ENCODE results near the gene MGAT4B.

Gene MGAT4B

GRCh38 chr5:179827680-179828079, 21.0 kb upstream of the MGAT4B start:
- in situ Hi-C loops (cut with MboI; ENCODE audit: low sequenced_read_pairs), result no loop called here

DNA sequence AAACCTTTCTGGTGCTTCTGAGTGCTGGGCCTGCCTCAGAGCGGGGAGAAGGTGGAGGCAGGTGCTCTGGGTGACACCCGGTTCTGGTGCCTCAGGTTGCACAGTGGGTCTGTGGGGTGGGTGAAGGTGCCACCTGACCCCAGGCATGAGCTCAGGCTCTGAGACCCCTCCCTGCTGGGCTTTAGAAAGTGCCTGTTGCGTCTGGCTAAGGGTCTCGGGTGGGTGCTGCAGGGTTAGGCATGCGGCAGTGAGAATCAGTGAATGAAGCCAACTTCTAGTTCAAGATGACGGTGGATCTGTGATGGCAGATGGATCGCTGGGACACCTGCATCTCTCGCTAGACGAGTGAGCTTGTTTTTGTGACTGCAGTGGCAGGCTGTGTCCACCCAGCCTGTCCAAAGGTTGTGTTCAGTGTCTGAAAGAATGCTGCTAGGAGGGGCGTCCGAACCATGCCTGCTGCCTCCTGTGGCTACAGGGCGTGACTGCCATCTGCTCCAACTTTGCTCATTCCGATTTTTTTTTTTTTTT, 19.1 kb upstream of the MGAT4B start:
- in situ Hi-C loops (cut with MboI; ENCODE audit: low sequenced_read_pairs), result no loop called here

GRCh38 chr5:179824745-179825112, 18.1 kb upstream of the MGAT4B start:
- in situ Hi-C loops (cut with MboI; ENCODE audit: low sequenced_read_pairs), result loop anchor here (25.0 kb wide), 1 partner anchor 263 kb away; no protein-coding TSS in a partner anchor

DNA sequence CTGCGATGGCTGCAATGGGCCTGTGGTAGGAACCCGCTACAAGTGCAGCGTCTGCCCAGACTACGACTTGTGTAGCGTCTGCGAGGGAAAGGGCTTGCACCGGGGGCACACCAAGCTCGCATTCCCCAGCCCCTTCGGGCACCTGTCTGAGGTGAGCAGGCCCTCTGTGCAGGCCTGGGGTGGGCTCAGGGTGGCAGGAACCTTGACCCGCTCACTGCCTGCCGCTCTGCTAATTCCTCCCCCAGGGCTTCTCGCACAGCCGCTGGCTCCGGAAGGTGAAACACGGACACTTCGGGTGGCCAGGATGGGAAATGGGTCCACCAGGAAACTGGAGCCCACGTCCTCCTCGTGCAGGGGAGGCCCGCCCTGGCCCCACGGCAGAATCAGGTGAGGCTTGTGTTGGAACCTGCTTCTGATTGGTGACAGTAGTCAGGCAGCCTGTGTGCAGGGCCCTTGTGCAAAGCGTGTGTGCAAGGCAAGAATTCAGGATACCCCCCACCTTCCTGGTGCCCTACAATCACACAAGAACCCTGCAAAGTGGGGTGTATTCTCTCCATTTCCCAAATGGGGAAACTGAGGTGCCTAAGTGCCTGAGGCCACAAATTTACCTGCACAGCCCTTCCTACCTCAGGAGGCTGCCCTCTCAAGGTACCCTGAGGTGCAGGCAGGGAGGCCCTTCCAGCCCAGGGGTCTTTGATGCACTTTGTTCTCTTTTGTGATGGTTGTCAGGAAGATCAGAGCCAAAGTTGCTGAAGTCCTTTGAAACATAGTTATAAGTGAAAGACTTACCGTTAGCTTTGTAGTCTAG, 17.5 kb upstream of the MGAT4B start:
- in situ Hi-C loops (cut with MboI; ENCODE audit: low sequenced_read_pairs), result loop anchor here (25.0 kb wide), 1 partner anchor 263 kb away; no protein-coding TSS in a partner anchor

DNA sequence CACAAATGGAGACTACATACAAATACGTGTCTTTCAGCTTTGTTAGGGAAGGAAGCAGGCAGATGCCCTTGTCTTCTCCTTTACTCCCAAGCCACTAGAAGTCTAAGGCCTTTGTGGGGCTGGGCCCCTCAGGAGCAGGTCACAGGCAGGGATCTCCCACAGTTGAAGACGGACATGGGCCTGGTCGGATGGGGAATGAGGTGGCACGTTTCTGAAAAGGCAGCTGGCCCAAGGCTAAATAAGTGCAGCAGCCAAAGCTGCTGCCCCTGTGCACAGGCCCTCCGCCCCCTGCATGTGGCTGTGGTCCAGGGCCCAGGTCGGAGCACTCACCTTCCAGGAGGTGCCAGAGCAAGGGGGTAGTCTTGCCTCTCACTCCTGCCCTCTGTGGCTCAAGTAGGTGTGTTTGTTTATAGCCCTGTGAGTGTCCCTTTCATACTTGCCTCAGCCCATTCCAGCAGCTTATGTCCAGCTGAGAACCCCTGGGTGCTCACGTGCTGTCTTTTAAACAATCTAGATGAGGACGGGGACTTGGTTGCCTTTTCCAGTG, 15.9 kb upstream of the MGAT4B start:
- in situ Hi-C loops (cut with MboI; ENCODE audit: low sequenced_read_pairs), result loop anchor here (25.0 kb wide), 1 partner anchor 265 kb away; no protein-coding TSS in a partner anchor

- in situ Hi-C loops (cut with MboI; ENCODE audit: low sequenced_read_pairs), result loop anchor here (25.0 kb wide), 1 partner anchor 265 kb away; no protein-coding TSS in a partner anchor
These were observed 15.4 kb upstream of the MGAT4B start for GRCh38 chr5:179822059-179822432.

DNA sequence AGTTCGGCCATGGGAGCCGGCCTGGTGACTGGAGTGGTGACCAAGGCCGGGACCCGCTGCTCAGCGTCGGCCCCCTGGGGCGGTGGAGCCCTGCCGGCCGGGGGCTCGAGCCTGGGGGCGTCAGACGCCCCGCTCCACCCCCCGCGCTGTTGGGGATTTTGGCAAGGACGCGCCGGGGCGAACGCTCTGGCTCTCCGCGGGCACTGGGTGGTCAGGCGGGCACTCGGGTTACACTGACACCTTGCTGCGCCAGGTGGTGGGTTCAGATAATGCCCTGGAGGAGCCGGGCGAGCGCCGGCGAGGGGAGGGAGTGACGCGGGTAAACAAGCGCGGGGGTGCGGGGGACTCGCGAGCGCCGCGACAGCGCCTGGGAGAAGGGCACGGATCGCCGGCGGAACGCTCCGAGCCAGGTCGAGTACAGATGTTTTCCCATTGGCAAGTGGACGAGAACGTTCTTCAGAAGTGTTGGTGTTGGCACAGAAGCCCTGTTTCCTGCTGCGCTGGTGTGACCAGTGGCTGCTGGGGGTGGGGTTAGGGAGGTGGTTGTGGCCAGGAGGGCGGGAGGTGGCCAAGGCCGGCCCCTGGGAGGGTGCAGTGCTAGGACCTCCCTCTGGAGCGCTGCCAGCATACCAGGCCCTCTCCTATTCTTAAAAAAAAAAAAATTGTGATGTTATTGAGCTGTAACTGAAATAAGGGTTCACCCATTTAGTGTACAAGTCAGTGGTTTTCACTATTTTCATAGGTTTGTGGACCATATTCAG, 14.8 kb upstream of the MGAT4B start:
- in situ Hi-C loops (cut with MboI; ENCODE audit: low sequenced_read_pairs), result loop anchor here (25.0 kb wide), 1 partner anchor 266 kb away; no protein-coding TSS in a partner anchor

GRCh38 chr5:179820483-179821297, 14.0 kb upstream of the MGAT4B start, which contains the start of gene SQSTM1:
TSS of gene SQSTM1 (plus strand) at chr5:179820905. CDS start at chr5:179820937, 32 bp downstream.
- in situ Hi-C loops (cut with MboI; ENCODE audit: low sequenced_read_pairs), result loop anchor here (25.0 kb wide), 1 partner anchor 267 kb away; no protein-coding TSS in a partner anchor

DNA sequence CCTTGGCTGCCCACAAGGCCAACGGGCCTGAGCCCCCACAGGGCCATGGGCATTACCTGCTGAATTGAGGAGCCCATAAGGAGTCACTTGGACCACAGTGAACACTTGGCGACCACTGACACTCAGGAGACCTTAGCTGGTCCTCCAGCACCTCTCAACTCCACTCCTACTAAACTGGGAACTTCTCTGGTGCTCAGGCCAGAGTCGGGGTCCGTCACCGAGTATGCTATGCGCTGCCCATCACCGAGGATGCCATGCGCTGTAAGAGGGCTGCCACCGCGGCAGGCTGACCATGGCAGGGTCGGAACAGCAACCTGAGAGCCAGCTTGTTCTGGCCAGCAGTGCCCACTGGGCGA, 13.4 kb upstream of the MGAT4B start:
- in situ Hi-C loops (cut with MboI; ENCODE audit: low sequenced_read_pairs), result loop anchor here (25.0 kb wide), 1 partner anchor 267 kb away; no protein-coding TSS in a partner anchor

DNA sequence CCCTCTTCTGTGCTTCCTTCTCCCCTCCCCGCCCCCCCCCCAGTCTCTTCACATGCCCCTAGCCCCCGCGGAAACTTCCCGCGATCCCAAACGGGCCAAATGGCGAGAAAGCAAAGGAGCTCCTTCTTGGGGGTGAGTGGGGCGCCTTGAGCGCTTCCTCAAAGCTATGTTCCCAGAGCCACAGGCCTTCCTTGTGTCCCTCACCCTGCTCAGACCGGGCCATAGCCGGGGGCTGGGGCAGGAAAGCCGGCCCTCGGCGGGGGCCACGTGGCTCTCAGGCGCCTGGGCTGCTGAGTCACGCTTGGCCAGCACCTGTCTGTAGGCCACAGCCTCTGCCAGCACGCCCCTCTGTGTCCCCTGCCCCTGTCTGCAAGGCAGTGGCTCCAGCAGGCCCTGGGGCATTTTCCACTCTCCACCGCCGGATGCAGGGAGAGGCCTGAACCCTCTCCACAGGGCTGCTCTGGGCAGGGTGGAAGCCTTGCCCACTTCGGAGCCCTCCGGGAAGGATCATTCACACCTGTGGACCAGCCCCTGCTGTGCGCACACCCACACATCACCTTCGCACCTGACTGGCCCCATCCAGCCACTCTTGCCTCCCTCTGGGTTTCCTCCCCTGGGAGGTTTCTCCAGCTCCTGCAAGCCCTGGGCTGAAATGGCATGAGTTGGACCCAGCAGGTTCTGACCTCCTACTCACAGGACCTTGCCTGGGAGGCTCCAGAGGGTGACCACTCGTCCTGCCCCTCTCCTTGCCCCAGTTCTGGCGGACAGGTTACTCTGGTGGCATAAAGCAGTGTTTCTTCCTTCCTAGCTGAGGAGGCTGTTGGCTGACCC, 12.8 kb upstream of the MGAT4B start:
- in situ Hi-C loops (cut with MboI; ENCODE audit: low sequenced_read_pairs), result loop anchor here (25.0 kb wide), 1 partner anchor 268 kb away; no protein-coding TSS in a partner anchor

DNA sequence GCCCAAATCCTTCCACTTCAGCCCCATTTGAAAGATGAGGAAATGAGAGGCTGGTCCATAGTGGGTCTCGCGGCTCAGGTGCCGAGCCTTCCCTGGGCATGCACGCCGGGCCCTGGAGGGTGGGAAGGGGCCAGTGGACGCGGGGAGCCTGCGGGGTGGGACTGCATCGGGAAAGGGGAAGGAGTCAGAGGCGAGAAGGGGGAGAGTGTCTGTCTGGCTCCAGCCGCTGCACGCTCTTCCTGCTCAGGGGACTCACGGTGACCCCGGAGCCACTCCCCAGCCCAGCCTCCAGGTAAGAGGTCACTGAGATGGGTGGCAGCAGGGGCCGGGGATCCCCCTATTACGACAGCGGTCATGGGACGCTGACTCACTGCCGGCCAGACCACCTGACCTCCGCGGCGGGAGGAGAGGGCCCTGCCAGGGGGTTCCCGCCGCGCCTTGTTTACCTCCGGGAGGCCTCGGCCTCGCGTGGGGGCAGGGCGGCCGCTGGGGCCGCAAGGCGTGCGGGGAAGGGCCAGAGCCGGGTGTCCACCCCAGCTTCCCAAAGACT, 12.2 kb upstream of the MGAT4B start:
- in situ Hi-C loops (cut with MboI; ENCODE audit: low sequenced_read_pairs), result loop anchor here (25.0 kb wide), 1 partner anchor 268 kb away; no protein-coding TSS in a partner anchor

DNA sequence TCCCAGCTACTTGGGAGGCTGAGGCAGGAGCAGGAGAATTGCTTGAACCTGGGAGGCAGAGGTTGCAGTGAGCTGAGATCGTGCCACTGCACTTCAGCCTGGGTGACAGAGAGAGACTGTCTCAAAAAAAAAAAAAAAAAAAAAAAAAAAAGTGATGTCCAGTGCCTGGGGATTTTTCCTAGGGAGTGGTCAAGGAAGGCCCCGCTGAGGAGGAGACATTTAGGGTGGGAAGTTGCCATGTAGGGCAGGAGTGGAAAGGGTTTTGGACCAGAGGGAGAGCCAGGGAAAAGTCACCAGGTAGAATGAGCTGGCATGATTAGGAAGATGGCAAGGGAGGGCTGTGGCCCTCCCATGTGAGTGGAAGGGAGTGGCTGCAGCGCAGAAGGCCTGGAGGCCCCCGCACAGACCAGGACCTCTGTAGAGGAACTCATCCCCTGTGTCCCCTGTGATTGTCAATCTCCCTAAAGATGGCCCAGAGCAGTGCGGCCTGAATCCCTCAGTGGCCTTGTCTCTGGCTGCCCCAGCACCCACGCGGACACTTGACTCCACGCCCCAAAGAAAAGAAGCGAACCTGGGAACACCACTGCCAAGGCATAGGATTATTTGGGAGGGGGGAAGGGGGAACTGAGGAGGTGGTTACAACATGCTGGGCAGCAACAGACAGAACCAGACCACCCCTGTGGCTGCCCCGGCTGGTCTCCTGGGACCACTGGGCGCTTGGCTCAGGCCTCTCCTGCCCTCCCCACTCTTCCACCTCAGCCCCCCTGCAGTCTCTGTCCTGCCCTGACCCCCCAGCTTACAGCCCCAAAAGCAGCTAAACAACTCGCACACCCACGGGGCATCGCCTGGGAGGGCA, 11.5 kb upstream of the MGAT4B start:
- in situ Hi-C loops (cut with MboI; ENCODE audit: low sequenced_read_pairs), result loop anchor here (25.0 kb wide), 1 partner anchor 269 kb away; no protein-coding TSS in a partner anchor

GRCh38 chr5:179817470-179817840, 10.8 kb upstream of the MGAT4B start:
- in situ Hi-C loops (cut with MboI; ENCODE audit: low sequenced_read_pairs), result loop anchor here (25.0 kb wide), 1 partner anchor 270 kb away; no protein-coding TSS in a partner anchor

DNA sequence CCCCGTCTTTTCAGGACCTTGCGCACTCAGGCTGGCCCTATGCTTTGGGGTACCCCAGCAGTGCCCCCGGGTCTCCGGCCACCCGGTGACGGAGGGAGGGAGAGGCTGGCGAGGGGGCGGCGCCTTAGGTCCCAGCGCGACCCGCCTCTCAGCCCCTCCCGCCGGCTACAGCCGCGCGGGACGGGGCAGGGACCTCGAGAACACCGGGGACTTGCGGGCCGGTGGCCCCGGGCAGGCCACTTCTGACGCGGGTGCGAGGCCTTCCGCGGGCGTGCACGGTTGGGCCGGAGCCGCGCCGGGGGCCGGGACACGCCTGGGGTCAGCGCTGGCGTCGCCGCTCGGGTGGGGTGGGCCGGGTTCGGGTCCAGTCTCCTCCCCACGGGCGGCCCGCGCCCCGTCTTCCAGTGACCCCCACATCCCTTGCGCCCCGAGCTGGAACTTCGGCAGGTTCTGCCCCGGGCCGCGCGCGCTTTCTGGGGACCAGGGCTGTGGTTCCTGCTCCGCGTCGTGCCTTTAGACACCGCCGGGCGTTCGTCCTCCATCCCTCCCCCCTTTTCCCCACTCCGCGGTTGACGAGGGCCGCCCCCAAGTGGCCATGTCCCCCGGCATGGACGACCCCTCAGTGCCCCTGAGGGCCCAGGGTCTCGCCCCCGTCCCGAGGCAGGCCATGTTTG, 10.3 kb upstream of the MGAT4B start:
- in situ Hi-C loops (cut with MboI; ENCODE audit: low sequenced_read_pairs), result loop anchor here (25.0 kb wide), 1 partner anchor 270 kb away; no protein-coding TSS in a partner anchor

DNA sequence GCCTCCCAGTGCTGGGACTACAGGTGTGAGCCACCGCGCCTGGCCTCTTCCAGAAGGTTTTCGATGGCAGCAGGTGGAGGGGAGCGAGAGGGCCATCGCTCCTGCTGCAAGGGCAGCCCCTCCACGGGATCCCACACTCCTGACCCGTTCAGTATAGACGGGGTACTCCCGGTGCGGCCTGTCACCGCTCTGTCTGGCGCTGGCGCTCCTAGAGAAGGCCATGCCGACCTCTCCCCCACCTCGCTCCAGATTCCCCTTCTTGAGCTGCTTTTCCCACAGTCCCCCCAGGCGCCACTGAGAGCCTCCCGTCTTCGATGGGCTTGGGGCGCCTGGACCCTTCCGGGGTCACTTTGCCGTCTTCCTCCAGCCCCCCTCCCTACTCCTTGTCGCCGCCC, 9.7 kb upstream of the MGAT4B start:
- in situ Hi-C loops (cut with MboI; ENCODE audit: low sequenced_read_pairs), result loop anchor here (25.0 kb wide), 1 partner anchor 271 kb away; no protein-coding TSS in a partner anchor

GRCh38 chr5:179815491-179816249, 9.0 kb upstream of the MGAT4B start:
- in situ Hi-C loops (cut with MboI; ENCODE audit: low sequenced_read_pairs), result loop anchor here (25.0 kb wide), 1 partner anchor 272 kb away; no protein-coding TSS in a partner anchor

Data from HL-60/S4 (cell line).